ENCODE results near the gene MAMDC2.

DNA sequence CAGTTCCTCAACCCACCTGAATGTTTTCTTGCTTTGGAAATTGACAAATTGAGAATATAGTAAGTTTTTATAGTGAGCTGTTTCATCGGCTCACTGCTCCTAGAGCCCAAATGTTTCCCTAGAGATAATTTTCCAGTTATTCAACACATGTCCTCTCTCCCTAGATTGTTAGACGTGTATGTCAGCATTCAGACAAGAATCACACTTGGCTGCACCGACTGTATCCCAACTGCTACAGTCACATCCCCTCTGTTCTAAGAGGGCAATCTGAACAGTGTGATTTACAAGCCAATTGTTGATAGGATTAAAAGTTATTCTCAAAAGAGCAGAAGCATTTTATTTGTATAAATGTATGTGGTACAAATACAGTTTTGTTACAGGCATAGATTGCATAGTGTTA lies 93.9 kb downstream of the MAMDC2 start:
- TF ChIP-seq, protein P1, sequence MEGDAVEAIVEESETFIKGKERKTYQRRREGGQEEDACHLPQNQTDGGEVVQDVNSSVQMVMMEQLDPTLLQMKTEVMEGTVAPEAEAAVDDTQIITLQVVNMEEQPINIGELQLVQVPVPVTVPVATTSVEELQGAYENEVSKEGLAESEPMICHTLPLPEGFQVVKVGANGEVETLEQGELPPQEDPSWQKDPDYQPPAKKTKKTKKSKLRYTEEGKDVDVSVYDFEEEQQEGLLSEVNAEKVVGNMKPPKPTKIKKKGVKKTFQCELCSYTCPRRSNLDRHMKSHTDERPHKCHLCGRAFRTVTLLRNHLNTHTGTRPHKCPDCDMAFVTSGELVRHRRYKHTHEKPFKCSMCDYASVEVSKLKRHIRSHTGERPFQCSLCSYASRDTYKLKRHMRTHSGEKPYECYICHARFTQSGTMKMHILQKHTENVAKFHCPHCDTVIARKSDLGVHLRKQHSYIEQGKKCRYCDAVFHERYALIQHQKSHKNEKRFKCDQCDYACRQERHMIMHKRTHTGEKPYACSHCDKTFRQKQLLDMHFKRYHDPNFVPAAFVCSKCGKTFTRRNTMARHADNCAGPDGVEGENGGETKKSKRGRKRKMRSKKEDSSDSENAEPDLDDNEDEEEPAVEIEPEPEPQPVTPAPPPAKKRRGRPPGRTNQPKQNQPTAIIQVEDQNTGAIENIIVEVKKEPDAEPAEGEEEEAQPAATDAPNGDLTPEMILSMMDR (IDR thresholded peaks at IDR 0.05; ENCODE audit: insufficient read depth, low read length, poor library complexity, severe bottlenecking) = no peak
- no peak for TF ChIP-seq EZH2phosphoT487 (conservative IDR thresholded peaks at IDR 0.05; ENCODE audit: low read length)
